ENCODE results near the gene CNOT4. TPM values are rescaled to one million over a fixed set of nuclear protein-coding genes. Genes with fewer than 3 reads are reported as not detected.

The CNOT4 gene
- polyA plus RNA-seq, 2 of the 4 experiments (the other 2 are of a cell fraction), result 10.0 to 16.4 TPM

GRCh38 chr7:135527025-135527424 lies 17.1 kb upstream of the CNOT4 start:
- TF ChIP-seq NFE2L2 (conservative IDR thresholded peaks at IDR 0.05; ENCODE audit: low read length) (no peak), FOXS1 (CRISPR knock-in tag; IDR thresholded peaks at IDR 0.05) (no peak), ZSCAN20 (CRISPR knock-in tag; IDR thresholded peaks at IDR 0.05) (no peak), EHF (CRISPR knock-in tag; IDR thresholded peaks at IDR 0.05) (no peak), BCL3 (IDR thresholded peaks at IDR 0.05) (no peak), HOXB13 (CRISPR knock-in tag; IDR thresholded peaks at IDR 0.05; ENCODE audit: low read depth) (no peak), POLR2AphosphoS2 (conservative IDR thresholded peaks at IDR 0.05; ENCODE audit: low read length) (no peak), FOSB (CRISPR knock-in tag; IDR thresholded peaks at IDR 0.05) (no peak), HMGXB4 (CRISPR knock-in tag; IDR thresholded peaks at IDR 0.05; ENCODE audit: borderline replicate concordance) (no peak), EHMT2 (IDR thresholded peaks at IDR 0.05; ENCODE audit: low read depth) (no peak), MAZ (IDR thresholded peaks at IDR 0.05; ENCODE audit: borderline replicate concordance, low read depth, low read length) (no peak), CHD4 (IDR thresholded peaks at IDR 0.05; ENCODE audit: borderline replicate concordance) (no peak), BHLHE40 (IDR thresholded peaks at IDR 0.05; ENCODE audit: low read depth, low read length) (no peak), HOXA7 (CRISPR knock-in tag; IDR thresholded peaks at IDR 0.05) (no peak), PBX3 (IDR thresholded peaks at IDR 0.05) (no peak), CTCF (IDR thresholded peaks at IDR 0.05) (no peak), JUN (IDR thresholded peaks at IDR 0.05) (no peak), TP53 (CRISPR knock-in tag; IDR thresholded peaks at IDR 0.05) (no peak), KDM5A (IDR thresholded peaks at IDR 0.05) (no peak), EP300 (IDR thresholded peaks at IDR 0.05) (no peak)
- WGBS (ENCODE audit: missing lambda C conversion rate), result 42% methylated on average over 3 of the region's 3 CpGs
- ChIA-PET POLR2A (no interaction called here), CTCF (no interaction called here)
- no peak for FAIRE-seq
- no peak for DNase-seq (ENCODE audit: low read depth in 1 of 2, low spot score in 1 of 2)
- no peak overlapping the region for H3K27ac ChIP-seq
- H3K4me2 ChIP-seq, result no peak overlapping the region
- ATAC-seq, result no peak
- no peaks in the 10 kb centered on the region for H3K9me3 ChIP-seq
- H3K4me3 ChIP-seq, result no peak overlapping the region
- H3K4me1 ChIP-seq, result no peaks in the 10 kb centered on the region

- WGBS (ENCODE audit: missing lambda C conversion rate), result 85% methylated on average over 4 of the region's 4 CpGs
- POLR2A ChIA-PET, result no interaction called here
- peaks cover 7% of the 10 kb centered on the region for H3K4me1 ChIP-seq
- no peak for ATAC-seq
- no peak for DNase-seq (ENCODE audit: low read depth in 1 of 2, low spot score in 1 of 2)
- H3K27ac ChIP-seq, result no peak overlapping the region
- FAIRE-seq, result no peak
- H3K4me3 ChIP-seq, result no peak overlapping the region
- CTCF ChIA-PET, result interaction anchor here (1.1 to 2.0 kb wide), 3 partner anchors 11 to 251 kb away, joined by 3 to 8 read pairs (median 3); no protein-coding TSS in a partner anchor
- no peaks in the 10 kb centered on the region for H3K9me3 ChIP-seq
- H3K4me2 ChIP-seq, result no peak overlapping the region
- TF ChIP-seq JUN (IDR thresholded peaks at IDR 0.05) (no peak), FOSL2 (IDR thresholded peaks at IDR 0.05) (no peak), FOSL2 (CRISPR knock-in tag; IDR thresholded peaks at IDR 0.05) (no peak), HOXA7 (CRISPR knock-in tag; IDR thresholded peaks at IDR 0.05) (no peak), KDM5A (IDR thresholded peaks at IDR 0.05) (no peak), E2F6 (IDR thresholded peaks at IDR 0.05; ENCODE audit: borderline replicate concordance, low read depth) (no peak), MAX (IDR thresholded peaks at IDR 0.05) (no peak), HOXB13 (CRISPR knock-in tag; IDR thresholded peaks at IDR 0.05; ENCODE audit: low read depth) (no peak), CEBPB (IDR thresholded peaks at IDR 0.05) (no peak), TP53 (CRISPR knock-in tag; IDR thresholded peaks at IDR 0.05) (no peak), EHF (CRISPR knock-in tag; IDR thresholded peaks at IDR 0.05) (no peak), MAFK (IDR thresholded peaks at IDR 0.05; ENCODE audit: partially characterized antibody) (no peak), SREBF2 (IDR thresholded peaks at IDR 0.05) (no peak), HDAC2 (IDR thresholded peaks at IDR 0.05) (no peak), HES2 (IDR thresholded peaks at IDR 0.05) (no peak)
These were observed 15.5 kb upstream of the CNOT4 start for GRCh38 chr7:135525426-135525825.
